SK-N-SH (cell line): ENCODE results near the gene PCCB. TPM values are rescaled to one million over a fixed set of nuclear protein-coding genes. Genes with fewer than 3 reads are reported as not detected.

Experiments
- CTCF ChIA-PET: fragments of 300-600, 350-600 bp; formaldehyde crosslinking; extraction: SDS; loops from one replicate; lab custom pipeline; 2021; lab: Yijun Ruan, JAX
- POLR2A ChIA-PET: fragments of 350-600 bp; sonication (Branson Sonifier 250); formaldehyde crosslinking; extraction: SDS; loops from one replicate; lab custom pipeline; 2020; ENCODE audit warnings: antibody characterized with exemption, inconsistent platforms; lab: Yijun Ruan, JAX
- DNase-seq: peaks from one replicate; pipeline ENCODE4 v3.0.0; 2012
- H2AFZ ChIP-seq: fragments of 200-600 bp; sonication (generic); 2 replicates; pipeline ENCODE4 v1.8.1; 2016; ENCODE audit warnings: antibody characterized with exemption, mild to moderate bottlenecking, low read depth
- H3F3A ChIP-seq: fragments of 200-600 bp; sonication (generic); replicated peaks from 2 replicates; pipeline ENCODE3; 2016; ENCODE audit warnings: antibody characterized with exemption, mild to moderate bottlenecking; ENCODE audit not compliant: insufficient read depth
- H3K27ac ChIP-seq, 2 experiments: fragments of 200-500 bp in 1 of 2; fragments of 200-600 bp in 1 of 2; sonication (Bioruptor generic) in 1 of 2; sonication (generic), shearing (Covaris generic) in 1 of 2; 2 replicates each; pipeline versions ENCODE4 v1.5.1 to v1.6.1; 2014 to 2016; ENCODE audit warnings: low read depth in 2 of 2, inconsistent platforms in 1 of 2, low read length in 1 of 2, mild to moderate bottlenecking in 1 of 2, mixed read lengths in 1 of 2
- H3K27me3 ChIP-seq: fragments of 200-600 bp; sonication (generic), shearing (Covaris generic); 2 replicates; pipeline ENCODE4 v1.6.1; 2016; ENCODE audit warnings: mixed run types; ENCODE audit not compliant: insufficient read depth
- H3K36me3 ChIP-seq, 2 experiments: fragments of 200-500 bp in 1 of 2; fragments of 200-600 bp in 1 of 2; sonication (Bioruptor generic) in 1 of 2; sonication (generic) in 1 of 2; replicated peaks in 1 of 2; 2 replicates each; pipeline versions ENCODE3 to v1.5.1; 2014 to 2016; ENCODE audit warnings: low read length in 1 of 2, mild to moderate bottlenecking in 1 of 2; ENCODE audit not compliant: insufficient read depth in 2 of 2, control insufficient read depth in 1 of 2
- H3K4me1 ChIP-seq, 2 experiments: fragments of 200-500 bp in 1 of 2; fragments of 200-600 bp in 1 of 2; sonication (Bioruptor generic) in 1 of 2; sonication (generic), shearing (Covaris generic) in 1 of 2; 2 replicates each; pipeline versions ENCODE4 v1.5.1 to v1.6.1; 2014 to 2016; ENCODE audit warnings: low read depth in 1 of 2, low read length in 1 of 2, mixed run types in 1 of 2; ENCODE audit not compliant: insufficient read depth in 2 of 2, control insufficient read depth in 1 of 2
- H3K4me2 ChIP-seq: fragments of 200-600 bp; sonication (generic), shearing (Covaris generic); 2 replicates; pipeline ENCODE4 v1.6.1; 2017; ENCODE audit warnings: mixed run types
- H3K4me3 ChIP-seq, 2 experiments: fragments of 200-500 bp in 1 of 2; fragments of 200-600 bp in 1 of 2; sonication (Bioruptor generic) in 1 of 2; sonication (generic), shearing (Covaris generic) in 1 of 2; 2 replicates each; pipeline versions ENCODE4 v1.5.1 to v1.8.1; 2014 to 2016; ENCODE audit warnings: low read depth in 2 of 2, inconsistent platforms in 1 of 2, low read length in 1 of 2, mild to moderate bottlenecking in 1 of 2, mixed read lengths in 1 of 2, moderate library complexity in 1 of 2
- H3K79me2 ChIP-seq: fragments of 200-600 bp; sonication (generic); 2 replicates; pipeline ENCODE4 v1.8.1; 2017; ENCODE audit warnings: mild to moderate bottlenecking; ENCODE audit not compliant: insufficient read depth
- H3K9ac ChIP-seq: fragments of 200-600 bp; sonication (generic); 2 replicates; pipeline ENCODE4 v1.6.1; 2017; ENCODE audit warnings: mixed run types
- H3K9me2 ChIP-seq: fragments of 200-600 bp; sonication (generic); 2 replicates; pipeline ENCODE4 v1.6.1; 2017; ENCODE audit warnings: mixed run types
- H3K9me3 ChIP-seq: fragments of 200-600 bp; sonication (generic); 2 replicates; pipeline ENCODE4 v1.6.1; 2017; ENCODE audit warnings: mixed run types, mild to moderate bottlenecking, moderate library complexity
- H4K20me1 ChIP-seq: fragments of 200-600 bp; sonication (generic); 2 replicates; pipeline ENCODE4 v1.6.1; 2017; ENCODE audit warnings: mild to moderate bottlenecking, mixed run types; ENCODE audit not compliant: insufficient read depth
- CTCF ChIP-seq: fragments of 200-600 bp; sonication (generic); IDR thresholded peaks from 2 replicates; pipeline ENCODE4 v1.6.1; 2017; ENCODE audit warnings: antibody characterized with exemption, mild to moderate bottlenecking, moderate library complexity
- ELF1 ChIP-seq: IDR thresholded peaks from 2 replicates; pipeline ENCODE4 v1.4.0; 2012
- EP300 ChIP-seq, 2 experiments: IDR thresholded peaks; 2 replicates each; pipeline versions ENCODE4 v1.4.0 to v1.6.1; 2012; ENCODE audit warnings: borderline replicate concordance in 1 of 2, low read depth in 1 of 2, low read length in 1 of 2
- EZH2phosphoT487 ChIP-seq: fragments of 200-600 bp; sonication (generic); IDR thresholded peaks from 2 replicates; pipeline ENCODE4 v1.6.1; 2017; ENCODE audit warnings: low read depth, mixed run types, mild to moderate bottlenecking, antibody characterized with exemption, moderate library complexity, borderline replicate concordance
- FOXM1 ChIP-seq: IDR thresholded peaks from 2 replicates; pipeline ENCODE4 v1.4.0; 2012; ENCODE audit warnings: low read depth, mild to moderate bottlenecking
- GATA2 ChIP-seq: sonication (generic); formaldehyde crosslinking; IDR thresholded peaks from 2 replicates; pipeline ENCODE4 v1.5.0; 2020; ENCODE audit warnings: mild to moderate bottlenecking, missing genetic modification reagents
- JUND ChIP-seq: IDR thresholded peaks from 2 replicates; pipeline ENCODE4 v1.4.0; 2012
- NFIC ChIP-seq: IDR thresholded peaks from 2 replicates; pipeline ENCODE4 v1.4.0; 2012; ENCODE audit warnings: borderline replicate concordance
- POLR2AphosphoS5 ChIP-seq: IDR thresholded peaks from 2 replicates; pipeline ENCODE4 v1.6.1; 2012; ENCODE audit warnings: low read depth, low read length
- RCOR1 ChIP-seq: fragments of 150-350 bp; IDR thresholded peaks from 2 replicates; pipeline ENCODE4 v1.6.1; 2017; ENCODE audit warnings: antibody characterized with exemption, low read length
- RFX5 ChIP-seq: IDR thresholded peaks from 2 replicates; pipeline ENCODE4 v1.6.1; 2012; ENCODE audit warnings: mild to moderate bottlenecking, improper control_type of control experiment, low read length
- SMC3 ChIP-seq: IDR thresholded peaks from 2 replicates; pipeline ENCODE4 v1.6.1; 2012; ENCODE audit warnings: low read depth, low read length, improper control_type of control experiment
- TCF12 ChIP-seq: IDR thresholded peaks from 2 replicates; pipeline ENCODE4 v1.4.0; 2012
- TEAD4 ChIP-seq: IDR thresholded peaks from 2 replicates; pipeline ENCODE4 v1.4.0; 2012; ENCODE audit warnings: mild to moderate bottlenecking, borderline replicate concordance; ENCODE audit not compliant: insufficient read depth
- YY1 ChIP-seq: IDR thresholded peaks from 2 replicates; pipeline ENCODE4 v1.4.0; 2012; ENCODE audit warnings: low read depth, mild to moderate bottlenecking
- WGBS: methylation state at CpG from one replicate; pipeline ENCODE4 v1.1.6; 2017; ENCODE audit warnings: low lambda C conversion rate; 5-methylcytosine and 5-hydroxymethylcytosine counted together
- polyA plus RNA-seq, 3 experiments: library from polyadenylated mRNA; depleted of rRNA; stranded (reverse); fragments of >200 nt; gene quantifications; 2 replicates each; pipeline ENCODE4 v1.2.3, GENCODE V29; 2012
- TF ChIP-seq, protein P1 (sequence below): IDR thresholded peaks from 2 replicates; pipeline ENCODE4 v1.4.0; 2012; ENCODE audit warnings: low read depth
- TF ChIP-seq, protein P2 (sequence below): fragments of 150-350 bp; IDR thresholded peaks from 2 replicates; pipeline ENCODE4 v1.6.1; 2017; ENCODE audit warnings: antibody characterized with exemption, low read length, low read depth, borderline replicate concordance
- TF ChIP-seq, protein P3 (sequence below): IDR thresholded peaks from 2 replicates; pipeline ENCODE4 v1.6.1; 2012; ENCODE audit warnings: mild to moderate bottlenecking, low read depth, low read length, moderate library complexity
- TF ChIP-seq, protein P4 (sequence below): IDR thresholded peaks from 2 replicates; pipeline ENCODE4; 2012

Gene PCCB
- polyA plus RNA-seq, 1 of the 3 experiments (the other 2 are of a cell fraction): 67.5 TPM

- peaks cover 6% of the 10 kb centered on the region for H3F3A ChIP-seq
Measured at GRCh38 chr3:136296960-136297359, 46.8 kb downstream of the PCCB start.

More at GRCh38 chr3:136296960-136297359, 46.8 kb downstream of the PCCB start:
- CTCF ChIA-PET: interaction anchor here (0.7 to 0.8 kb wide), 2 partner anchors 11 to 717 kb away, joined by 3 read pairs; no protein-coding TSS in a partner anchor
- no peaks in the 10 kb centered on the region for H4K20me1 ChIP-seq
- H2AFZ ChIP-seq: no peak overlapping the region
- H3K9ac ChIP-seq: no peak overlapping the region
- no peaks in the 10 kb centered on the region for H3K27me3 ChIP-seq
- POLR2A ChIA-PET: no interaction called here
- H3K4me2 ChIP-seq: no peak overlapping the region
- WGBS: 94% methylated on average over 5 of the region's 5 CpGs
- no peaks in the 10 kb centered on the region for H3K9me2 ChIP-seq
- no peak for TF ChIP-seq TEAD4
- no peak for TF ChIP-seq YY1
- TF ChIP-seq, protein P1, sequence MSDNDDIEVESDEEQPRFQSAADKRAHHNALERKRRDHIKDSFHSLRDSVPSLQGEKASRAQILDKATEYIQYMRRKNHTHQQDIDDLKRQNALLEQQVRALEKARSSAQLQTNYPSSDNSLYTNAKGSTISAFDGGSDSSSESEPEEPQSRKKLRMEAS: no peak
- no peak for TF ChIP-seq SMC3
- no peak for TF ChIP-seq TCF12
- TF ChIP-seq, protein P2, sequence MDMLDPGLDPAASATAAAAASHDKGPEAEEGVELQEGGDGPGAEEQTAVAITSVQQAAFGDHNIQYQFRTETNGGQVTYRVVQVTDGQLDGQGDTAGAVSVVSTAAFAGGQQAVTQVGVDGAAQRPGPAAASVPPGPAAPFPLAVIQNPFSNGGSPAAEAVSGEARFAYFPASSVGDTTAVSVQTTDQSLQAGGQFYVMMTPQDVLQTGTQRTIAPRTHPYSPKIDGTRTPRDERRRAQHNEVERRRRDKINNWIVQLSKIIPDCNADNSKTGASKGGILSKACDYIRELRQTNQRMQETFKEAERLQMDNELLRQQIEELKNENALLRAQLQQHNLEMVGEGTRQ: no peak
- TF ChIP-seq, protein P3, sequence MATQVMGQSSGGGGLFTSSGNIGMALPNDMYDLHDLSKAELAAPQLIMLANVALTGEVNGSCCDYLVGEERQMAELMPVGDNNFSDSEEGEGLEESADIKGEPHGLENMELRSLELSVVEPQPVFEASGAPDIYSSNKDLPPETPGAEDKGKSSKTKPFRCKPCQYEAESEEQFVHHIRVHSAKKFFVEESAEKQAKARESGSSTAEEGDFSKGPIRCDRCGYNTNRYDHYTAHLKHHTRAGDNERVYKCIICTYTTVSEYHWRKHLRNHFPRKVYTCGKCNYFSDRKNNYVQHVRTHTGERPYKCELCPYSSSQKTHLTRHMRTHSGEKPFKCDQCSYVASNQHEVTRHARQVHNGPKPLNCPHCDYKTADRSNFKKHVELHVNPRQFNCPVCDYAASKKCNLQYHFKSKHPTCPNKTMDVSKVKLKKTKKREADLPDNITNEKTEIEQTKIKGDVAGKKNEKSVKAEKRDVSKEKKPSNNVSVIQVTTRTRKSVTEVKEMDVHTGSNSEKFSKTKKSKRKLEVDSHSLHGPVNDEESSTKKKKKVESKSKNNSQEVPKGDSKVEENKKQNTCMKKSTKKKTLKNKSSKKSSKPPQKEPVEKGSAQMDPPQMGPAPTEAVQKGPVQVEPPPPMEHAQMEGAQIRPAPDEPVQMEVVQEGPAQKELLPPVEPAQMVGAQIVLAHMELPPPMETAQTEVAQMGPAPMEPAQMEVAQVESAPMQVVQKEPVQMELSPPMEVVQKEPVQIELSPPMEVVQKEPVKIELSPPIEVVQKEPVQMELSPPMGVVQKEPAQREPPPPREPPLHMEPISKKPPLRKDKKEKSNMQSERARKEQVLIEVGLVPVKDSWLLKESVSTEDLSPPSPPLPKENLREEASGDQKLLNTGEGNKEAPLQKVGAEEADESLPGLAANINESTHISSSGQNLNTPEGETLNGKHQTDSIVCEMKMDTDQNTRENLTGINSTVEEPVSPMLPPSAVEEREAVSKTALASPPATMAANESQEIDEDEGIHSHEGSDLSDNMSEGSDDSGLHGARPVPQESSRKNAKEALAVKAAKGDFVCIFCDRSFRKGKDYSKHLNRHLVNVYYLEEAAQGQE: no peak
- no peak for TF ChIP-seq ELF1
- TF ChIP-seq, protein P4, sequence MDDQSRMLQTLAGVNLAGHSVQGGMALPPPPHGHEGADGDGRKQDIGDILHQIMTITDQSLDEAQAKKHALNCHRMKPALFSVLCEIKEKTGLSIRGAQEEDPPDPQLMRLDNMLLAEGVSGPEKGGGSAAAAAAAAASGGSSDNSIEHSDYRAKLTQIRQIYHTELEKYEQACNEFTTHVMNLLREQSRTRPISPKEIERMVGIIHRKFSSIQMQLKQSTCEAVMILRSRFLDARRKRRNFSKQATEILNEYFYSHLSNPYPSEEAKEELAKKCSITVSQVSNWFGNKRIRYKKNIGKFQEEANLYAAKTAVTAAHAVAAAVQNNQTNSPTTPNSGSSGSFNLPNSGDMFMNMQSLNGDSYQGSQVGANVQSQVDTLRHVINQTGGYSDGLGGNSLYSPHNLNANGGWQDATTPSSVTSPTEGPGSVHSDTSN: no peak
- no peak for TF ChIP-seq POLR2AphosphoS5
- TF ChIP-seq EP300 (IDR thresholded peaks at IDR 0.05; ENCODE audit: borderline replicate concordance in 1 of 2, low read depth in 1 of 2, low read length in 1 of 2): no peak
- TF ChIP-seq NFIC: no peak
- no peak for TF ChIP-seq RFX5
- no peak for TF ChIP-seq CTCF
- no peak for TF ChIP-seq JUND
- TF ChIP-seq RCOR1: no peak
- TF ChIP-seq FOXM1: no peak
- TF ChIP-seq EZH2phosphoT487: no peak
- no peak for TF ChIP-seq GATA2 (CRISPR knock-in tag)
- TF ChIP-seq, all 33 proteins: peak for 0
- no peak for DNase-seq
- Histone ChIP-seq H3K9me3 (no peaks in the 10 kb centered on the region), H3K27ac (no peak overlapping the region), H3K79me2 (no peaks in the 10 kb centered on the region), H3K36me3 (peaks cover 36 to 47% of the 10 kb centered on the region in 2 experiments), H3K4me3 (no peak overlapping the region), H3K4me1 (no peaks in the 10 kb centered on the region)
